ENCODE data around the gene ULBP2. TPM values are rescaled to one million over a fixed set of nuclear protein-coding genes. Genes with fewer than 3 reads are reported as not detected.
"Not testable (repeated sequence)": the region's sequence is repeated elsewhere in the genome, so short reads cannot be mapped to it uniquely, and the experiment has no call there.

Gene ULBP2
- total and polyA plus RNA-seq, 2 donors = 0.26 to 0.49 TPM

DNA sequence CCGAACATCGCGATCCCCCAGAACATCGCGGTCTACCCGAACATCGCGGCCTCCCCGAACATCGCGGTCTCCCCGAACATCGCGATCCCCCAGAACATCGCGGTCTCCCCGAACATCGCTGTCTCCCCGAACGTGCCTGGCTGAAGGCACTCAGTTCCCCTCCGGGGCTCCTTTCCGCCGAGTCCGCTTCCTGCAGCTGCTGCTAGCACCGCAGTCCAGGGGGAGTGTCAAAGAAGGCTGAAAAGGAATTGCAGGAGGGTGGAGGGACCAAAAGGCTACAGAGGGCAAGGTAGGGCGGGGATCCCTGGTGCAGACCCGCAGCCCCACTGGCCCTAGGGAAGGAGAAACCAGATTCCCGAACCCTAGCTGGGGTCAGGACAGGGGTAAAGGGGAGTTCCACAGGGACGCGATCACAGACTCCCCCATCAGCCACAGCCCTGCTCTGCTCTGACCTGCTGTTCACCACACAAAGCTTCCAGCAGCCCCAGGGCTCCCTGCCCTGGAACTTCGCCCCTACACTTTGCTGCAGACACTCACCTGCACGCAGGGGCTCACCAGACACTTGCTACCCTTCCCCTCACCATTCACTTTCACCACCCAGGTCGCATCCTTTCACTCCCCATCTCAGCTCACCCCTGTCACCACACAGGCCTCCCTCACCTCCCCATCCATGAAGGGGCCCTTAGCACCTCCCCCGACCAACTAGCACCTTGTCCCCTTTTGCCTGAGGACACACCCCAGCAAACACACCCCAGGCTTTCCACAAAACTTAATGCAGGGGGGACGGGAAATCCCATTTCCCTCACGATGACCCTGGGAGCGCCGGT is 23.6 kb downstream of the ULBP2 start:
- Histone ChIP-seq H3K36me3 (ENCODE audit: insufficient read depth) (no peaks in the 10 kb centered on the region), H3K4me1 (ENCODE audit: insufficient read depth) (no peaks in the 10 kb centered on the region), H3K27ac (ENCODE audit: low read depth) (no peak overlapping the region), H3K4me3 (ENCODE audit: low read depth, low read length) (no peak overlapping the region)
- WGBS = 13% methylated on average over 38 of the region's 38 CpGs
- DNase-seq (ENCODE audit: extremely low spot score) = no peak

GRCh38 chr6:149966319-149966718 is 24.5 kb downstream of the ULBP2 start:
- not testable (repeated sequence) for H3K36me3 ChIP-seq (ENCODE audit: insufficient read depth); H3K4me3 ChIP-seq (ENCODE audit: low read depth, low read length); H3K27ac ChIP-seq (ENCODE audit: low read depth); DNase-seq (ENCODE audit: extremely low spot score); H3K4me1 ChIP-seq (ENCODE audit: insufficient read depth)
- 94% methylated on average over 2 of the region's 2 CpGs for WGBS

DNA sequence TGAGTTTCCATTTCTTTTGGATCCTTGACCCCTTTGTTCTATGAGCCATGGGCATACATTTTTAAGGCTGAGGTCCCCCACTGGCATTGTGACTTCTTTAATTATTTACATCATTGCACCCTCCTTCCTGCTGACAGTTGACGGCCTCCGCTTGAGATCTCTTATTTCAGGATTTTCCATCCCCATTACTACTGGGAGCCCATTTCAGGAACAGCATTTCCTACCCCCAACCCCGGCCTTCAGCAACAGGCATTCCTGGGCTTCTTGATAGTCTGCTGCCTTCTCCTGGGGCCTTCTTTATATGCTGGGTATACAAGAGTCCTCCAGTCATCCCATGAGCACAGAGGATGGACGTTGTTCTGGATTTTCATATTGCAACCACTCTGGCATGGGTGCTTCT is 25.8 kb downstream of the ULBP2 start:
- Histone ChIP-seq H3K36me3 (ENCODE audit: insufficient read depth) (no peaks in the 10 kb centered on the region), H3K4me1 (ENCODE audit: insufficient read depth) (no peaks in the 10 kb centered on the region), H3K27ac (ENCODE audit: low read depth) (no peak overlapping the region), H3K4me3 (ENCODE audit: low read depth, low read length) (no peak overlapping the region)
- WGBS = 89% methylated on average over 4 of the region's 4 CpGs
- no peak for DNase-seq (ENCODE audit: extremely low spot score)

- 62% methylated on average over 2 of the region's 2 CpGs for WGBS
- DNase-seq (ENCODE audit: extremely low spot score); H3K27ac ChIP-seq (ENCODE audit: low read depth); H3K4me3 ChIP-seq (ENCODE audit: low read depth, low read length); H3K4me1 ChIP-seq (ENCODE audit: insufficient read depth); H3K36me3 ChIP-seq (ENCODE audit: insufficient read depth): not testable (repeated sequence)
Measured at GRCh38 chr6:149967999-149968398, 26.2 kb downstream of the ULBP2 start.

DNA sequence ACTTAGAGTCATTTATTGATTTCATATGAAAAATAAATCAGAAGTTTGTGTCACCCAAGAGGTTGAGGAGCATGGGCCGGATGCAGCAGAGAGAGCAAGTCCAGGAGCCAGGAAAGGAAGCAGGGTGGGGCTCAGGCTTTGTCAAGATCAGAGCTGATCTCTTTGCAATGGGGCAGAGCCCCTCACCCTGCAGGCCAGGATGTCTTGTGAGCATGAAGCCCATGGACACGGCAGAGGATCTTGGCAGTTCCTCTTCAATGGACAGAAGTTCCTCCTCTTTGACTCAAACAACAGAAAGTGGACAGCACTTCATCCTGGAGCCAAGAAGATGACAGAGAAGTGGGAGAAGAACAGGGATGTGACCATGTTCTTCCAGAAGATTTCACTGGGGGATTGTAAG is 27.1 kb downstream of the ULBP2 start:
- 77% methylated on average over 2 of the region's 2 CpGs for WGBS
- H3K27ac ChIP-seq (ENCODE audit: low read depth); H3K4me3 ChIP-seq (ENCODE audit: low read depth, low read length); DNase-seq (ENCODE audit: extremely low spot score); H3K4me1 ChIP-seq (ENCODE audit: insufficient read depth); H3K36me3 ChIP-seq (ENCODE audit: insufficient read depth): not testable (repeated sequence)

DNA sequence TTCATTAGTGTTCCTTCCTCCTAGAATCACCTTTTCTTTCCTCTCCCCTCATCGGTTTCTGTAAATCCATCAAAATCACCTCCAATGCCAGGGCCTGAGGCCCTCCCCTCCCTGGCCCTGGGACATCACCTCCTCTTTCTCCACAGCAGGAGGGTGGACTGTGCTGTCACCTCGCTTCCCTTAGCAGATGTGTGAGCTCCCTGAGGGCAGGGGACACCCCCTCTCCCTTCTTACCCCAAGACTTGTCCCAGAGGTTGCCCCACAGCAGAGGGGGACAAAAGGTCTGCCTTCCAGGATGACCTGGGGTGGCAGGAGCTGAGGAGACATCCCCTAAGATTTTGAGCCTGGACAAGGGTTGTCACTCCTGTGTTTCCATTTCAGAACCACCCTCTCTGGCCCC is 27.8 kb downstream of the ULBP2 start:
- Histone ChIP-seq H3K4me3 (ENCODE audit: low read depth, low read length) (no peak overlapping the region), H3K36me3 (ENCODE audit: insufficient read depth) (no peaks in the 10 kb centered on the region), H3K27ac (ENCODE audit: low read depth) (no peak overlapping the region), H3K4me1 (ENCODE audit: insufficient read depth) (no peaks in the 10 kb centered on the region)
- 83% methylated on average over 2 of the region's 2 CpGs for WGBS
- DNase-seq (ENCODE audit: extremely low spot score) = no peak

DNA sequence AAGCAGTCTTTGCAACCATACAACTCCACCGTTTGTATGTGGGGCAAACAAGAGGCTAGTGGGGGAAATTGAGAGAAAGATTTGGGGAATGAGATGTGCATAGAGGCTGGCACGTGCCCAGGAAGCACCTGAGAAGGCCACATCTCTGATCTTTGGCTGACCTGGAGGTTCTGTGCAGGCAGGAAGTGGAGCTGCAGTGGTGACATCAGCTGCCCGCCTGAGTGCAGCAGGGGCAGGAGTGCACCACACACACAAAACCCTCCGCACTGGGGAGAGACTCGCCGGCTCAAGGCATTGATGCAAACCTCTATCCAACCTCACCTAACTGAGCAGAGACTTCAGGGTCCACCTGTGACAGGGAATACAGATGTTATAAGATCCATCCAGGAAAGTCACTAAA is 32.6 kb downstream of the ULBP2 start:
- not testable (repeated sequence) for H3K27ac ChIP-seq (ENCODE audit: low read depth); H3K36me3 ChIP-seq (ENCODE audit: insufficient read depth); DNase-seq (ENCODE audit: extremely low spot score); H3K4me1 ChIP-seq (ENCODE audit: insufficient read depth); H3K4me3 ChIP-seq (ENCODE audit: low read depth, low read length)
- WGBS = 58% methylated on average over 6 of the region's 6 CpGs

DNA sequence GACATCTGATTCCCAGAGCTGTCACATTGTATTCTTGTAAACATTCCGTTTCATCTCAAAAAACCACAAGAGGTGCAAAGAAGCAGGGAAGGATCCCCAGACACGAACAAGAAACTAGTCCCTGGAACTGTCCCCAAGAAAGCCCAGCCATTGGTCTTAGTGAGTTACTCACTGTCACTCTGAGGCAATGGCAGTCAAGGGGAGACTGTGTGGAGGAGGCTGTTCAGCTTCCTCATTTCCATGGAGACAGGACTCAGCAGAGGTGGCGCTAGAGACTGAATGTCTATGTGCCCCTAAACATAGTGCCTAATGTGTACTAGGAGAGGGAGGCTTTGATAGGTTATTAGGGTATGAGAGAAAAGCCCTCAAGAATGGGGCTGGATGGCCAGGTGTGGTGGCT is 33.0 kb downstream of the ULBP2 start:
- no peak for DNase-seq (ENCODE audit: extremely low spot score)
- no peak overlapping the region for H3K27ac ChIP-seq (ENCODE audit: low read depth)
- H3K4me3 ChIP-seq (ENCODE audit: low read depth, low read length) = no peak overlapping the region
- 38% methylated on average over 3 of the region's 3 CpGs for WGBS
- no peaks in the 10 kb centered on the region for H3K36me3 ChIP-seq (ENCODE audit: insufficient read depth)
- H3K4me1 ChIP-seq (ENCODE audit: insufficient read depth) = no peaks in the 10 kb centered on the region

- DNase-seq (ENCODE audit: extremely low spot score) = no peak
- H3K4me3 ChIP-seq (ENCODE audit: low read depth, low read length) = no peak overlapping the region
- H3K27ac ChIP-seq (ENCODE audit: low read depth) = no peak overlapping the region
- H3K4me1 ChIP-seq (ENCODE audit: insufficient read depth) = no peaks in the 10 kb centered on the region
- no peaks in the 10 kb centered on the region for H3K36me3 ChIP-seq (ENCODE audit: insufficient read depth)
Measured at GRCh38 chr6:149975400-149975799, 33.6 kb downstream of the ULBP2 start.

DNA sequence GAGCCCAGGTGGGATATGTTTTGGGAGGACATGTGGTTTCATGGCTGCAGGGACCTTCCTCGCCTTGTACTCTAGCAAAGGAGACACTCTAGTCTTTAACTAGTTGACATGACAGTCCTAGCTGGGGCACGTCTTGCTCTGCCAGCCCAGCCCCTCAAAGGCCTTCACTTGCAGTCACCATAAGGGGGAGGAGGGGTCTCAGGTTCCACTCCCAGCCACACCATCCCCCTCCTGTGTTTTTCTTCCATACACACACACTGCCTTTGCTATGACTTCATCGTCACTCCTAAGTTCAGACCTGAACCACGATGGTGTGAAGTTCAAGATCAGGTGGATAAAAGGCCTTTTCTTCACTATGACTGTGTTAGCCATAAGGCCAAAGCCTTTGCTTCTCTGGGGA is 35.4 kb downstream of the ULBP2 start:
- Histone ChIP-seq H3K36me3 (ENCODE audit: insufficient read depth) (no peaks in the 10 kb centered on the region), H3K27ac (ENCODE audit: low read depth) (no peak overlapping the region), H3K4me1 (ENCODE audit: insufficient read depth) (no peaks in the 10 kb centered on the region), H3K4me3 (ENCODE audit: low read depth, low read length) (no peak overlapping the region)
- DNase-seq (ENCODE audit: extremely low spot score) = no peak
- WGBS = 79% methylated on average over 4 of the region's 4 CpGs

DNA sequence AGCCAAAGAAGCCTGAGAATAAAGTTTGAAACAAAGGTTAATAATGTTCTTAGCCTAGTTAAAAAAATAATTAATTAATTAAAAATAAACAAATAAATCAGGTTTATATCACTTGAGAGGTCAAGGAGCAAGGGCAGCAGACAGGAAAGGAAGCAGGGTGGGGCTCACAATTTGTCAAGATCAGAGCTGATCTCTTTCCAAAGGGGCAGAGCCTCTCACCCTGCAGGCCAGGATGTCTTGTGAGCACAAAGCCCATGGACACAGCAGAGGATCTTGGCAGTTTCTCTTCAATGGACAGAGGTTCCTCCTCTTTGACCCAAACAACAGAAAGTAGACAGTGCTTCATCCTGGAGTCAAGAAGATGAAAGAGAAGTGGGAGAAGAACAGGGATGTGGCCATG is 36.8 kb downstream of the ULBP2 start:
- Histone ChIP-seq H3K27ac (ENCODE audit: low read depth) (no peak overlapping the region), H3K36me3 (ENCODE audit: insufficient read depth) (no peaks in the 10 kb centered on the region), H3K4me3 (ENCODE audit: low read depth, low read length) (no peak overlapping the region), H3K4me1 (ENCODE audit: insufficient read depth) (no peaks in the 10 kb centered on the region)
- no peak for DNase-seq (ENCODE audit: extremely low spot score)

DNA sequence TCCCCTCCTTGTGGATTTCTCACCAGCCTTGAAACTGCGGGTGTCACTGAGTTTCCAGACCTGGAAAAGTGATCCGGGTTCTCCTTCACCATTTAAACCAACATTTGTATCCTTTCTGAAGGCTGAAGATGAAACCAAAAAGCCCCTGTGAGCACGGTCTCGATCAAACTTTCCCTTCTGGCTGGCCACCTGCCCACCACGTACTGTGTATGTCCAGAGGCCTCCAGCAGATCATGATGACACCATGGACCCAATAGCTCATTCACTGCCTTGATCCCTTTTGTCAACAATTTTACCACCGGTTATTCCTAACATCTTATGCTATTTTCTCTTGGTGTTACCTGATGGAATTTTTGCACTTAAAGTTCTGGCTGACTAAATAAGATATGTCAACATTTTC is 37.5 kb downstream of the ULBP2 start:
- Histone ChIP-seq H3K4me3 (ENCODE audit: low read depth, low read length) (no peak overlapping the region), H3K36me3 (ENCODE audit: insufficient read depth) (no peaks in the 10 kb centered on the region), H3K4me1 (ENCODE audit: insufficient read depth) (no peaks in the 10 kb centered on the region), H3K27ac (ENCODE audit: low read depth) (no peak overlapping the region)
- no peak for DNase-seq (ENCODE audit: extremely low spot score)
- WGBS = 73% methylated on average over 6 of the region's 6 CpGs

DNA sequence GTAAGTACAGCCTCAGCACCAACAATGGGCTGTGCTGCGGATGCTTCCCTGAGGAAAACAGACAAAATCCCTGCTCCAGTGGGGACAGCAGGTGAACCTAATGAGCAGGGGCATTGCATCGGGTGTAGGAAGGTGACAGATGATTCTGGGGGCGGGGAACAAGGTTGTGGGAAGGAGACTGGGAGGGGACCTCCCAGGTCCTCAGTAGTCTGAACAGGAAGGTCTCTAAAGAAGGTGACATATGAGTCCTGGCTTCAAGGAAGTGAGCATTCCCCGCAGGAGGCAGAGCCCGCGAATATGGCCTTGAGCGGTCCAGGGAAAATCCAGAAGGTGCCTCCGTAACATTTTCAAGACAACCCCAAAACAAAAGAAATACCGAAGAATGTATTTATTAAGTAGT is 41.3 kb downstream of the ULBP2 start:
- WGBS = 20% methylated on average over 9 of the region's 9 CpGs
- H3K4me1 ChIP-seq (ENCODE audit: insufficient read depth) = no peaks in the 10 kb centered on the region
- no peaks in the 10 kb centered on the region for H3K36me3 ChIP-seq (ENCODE audit: insufficient read depth)
- DNase-seq (ENCODE audit: extremely low spot score) = no peak
- no peak overlapping the region for H3K4me3 ChIP-seq (ENCODE audit: low read depth, low read length)
- no peak overlapping the region for H3K27ac ChIP-seq (ENCODE audit: low read depth)

DNA sequence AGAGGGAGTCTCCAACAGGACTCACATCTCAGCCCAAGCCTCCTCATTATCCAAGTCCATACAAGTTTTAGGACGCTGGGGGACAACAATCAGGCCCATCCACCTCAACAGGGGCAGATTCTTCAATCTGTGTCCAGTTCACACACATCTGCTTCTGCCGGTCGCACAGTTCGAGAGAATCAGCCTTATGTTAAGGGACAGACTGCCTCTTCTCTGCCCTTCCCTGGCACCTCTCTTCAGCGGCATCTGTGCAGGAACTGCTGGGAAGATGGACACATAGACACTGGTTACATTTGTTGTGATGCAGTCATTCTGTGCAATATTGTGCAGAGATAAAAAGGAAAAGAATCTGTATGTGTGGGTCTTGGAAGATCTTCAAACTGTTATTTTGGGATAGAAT is 43.0 kb downstream of the ULBP2 start:
- Histone ChIP-seq H3K36me3 (ENCODE audit: insufficient read depth) (no peaks in the 10 kb centered on the region), H3K4me1 (ENCODE audit: insufficient read depth) (no peaks in the 10 kb centered on the region), H3K27ac (ENCODE audit: low read depth) (no peak overlapping the region), H3K4me3 (ENCODE audit: low read depth, low read length) (no peak overlapping the region)
- no peak for DNase-seq (ENCODE audit: extremely low spot score)
- 57% methylated on average over 5 of the region's 5 CpGs for WGBS

DNA sequence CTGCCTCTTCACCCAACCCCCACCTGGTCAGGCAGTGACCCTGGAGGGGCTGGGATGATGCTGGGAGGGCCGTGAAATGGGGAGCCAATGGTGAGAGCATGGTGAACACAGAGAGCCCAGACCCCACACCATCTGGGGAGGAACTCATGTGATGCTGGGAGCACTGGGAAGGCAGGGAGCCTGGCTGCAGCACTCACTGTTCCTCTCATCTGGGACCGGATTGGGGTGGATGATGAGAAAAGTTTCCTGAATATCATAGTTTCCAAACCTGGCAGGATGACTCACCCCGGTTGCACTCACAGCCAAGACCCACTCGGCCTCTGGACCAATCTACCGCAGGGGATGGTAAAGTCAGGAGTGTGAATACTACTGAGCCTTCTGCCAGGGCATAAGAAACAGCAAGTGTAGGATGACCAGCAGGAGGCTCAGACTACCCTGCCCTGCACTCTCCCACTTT is 43.7 kb downstream of the ULBP2 start:
- Histone ChIP-seq H3K36me3 (ENCODE audit: insufficient read depth) (no peaks in the 10 kb centered on the region), H3K27ac (ENCODE audit: low read depth) (no peak overlapping the region), H3K4me1 (ENCODE audit: insufficient read depth) (no peaks in the 10 kb centered on the region), H3K4me3 (ENCODE audit: low read depth, low read length) (no peak overlapping the region)
- WGBS = 27% methylated on average over 5 of the region's 5 CpGs
- no peak for DNase-seq (ENCODE audit: extremely low spot score)

Data from urinary bladder (tissue), 4 donors.